Right ventricle myocardium superior (tissue), 1 donor: ENCODE data around the gene RAD23A. TPM values are rescaled to one million over a fixed set of nuclear protein-coding genes. Genes with fewer than 3 reads are reported as not detected.
A peak's percentile ranks its signal among the peaks of the same experiment; 100 is the strongest.
"Not testable (repeated sequence)": the region's sequence is repeated elsewhere in the genome, so short reads cannot be mapped to it uniquely, and the experiment has no call there.

Experiments used
- ATAC-seq: fragments of 200-7000 bp; cut with Tn5 transposase; one replicate; pipeline ENCODE4 v1.9.1; 2020; ENCODE audit warnings: mild to moderate bottlenecking; ENCODE audit not compliant: poor library complexity
- DNase-seq: peaks from one replicate; pipeline ENCODE4 v3.0.0-alpha.2; 2020
- intact Hi-C: fragments of 100-400 bp; cut with DNase I; formaldehyde crosslinking; loops from one replicate; pipeline ENCODE4 v1.11.2; 2022
- total RNA-seq: library from RNA; stranded (reverse); fragmentation: NEBNext Ultra II Directional; extraction: Animal tissue kit (Norgen Biotek cat#: 25700); gene quantifications from one replicate; pipeline ENCODE4 v1.2.1, GENCODE V29; 2021
- donor health status: DM: no; HTN: yes; CAD: no; lungs with severe emphysema.

Gene RAD23A
- total RNA-seq, 1 donor from 2014 or later, result 174 TPM

GRCh38 chr19:12952488-12953137, 7.0 kb downstream of the RAD23A start:
- no peak for ATAC-seq

GRCh38 chr19:12953138-12953798, 7.6 kb downstream of the RAD23A start:
- intact Hi-C loops, result no loop called here
- no peak for DNase-seq
- ATAC-seq, result no peak

More at GRCh38 chr19:12952488-12953137, 7.0 kb downstream of the RAD23A start:
- DNase-seq, result no peak
- intact Hi-C loops, result no loop called here

- ATAC-seq, result no peak
- intact Hi-C loops, result no loop called here
- DNase-seq, result no peak
Measured at GRCh38 chr19:12953799-12954611, 8.3 kb downstream of the RAD23A start.

DNA sequence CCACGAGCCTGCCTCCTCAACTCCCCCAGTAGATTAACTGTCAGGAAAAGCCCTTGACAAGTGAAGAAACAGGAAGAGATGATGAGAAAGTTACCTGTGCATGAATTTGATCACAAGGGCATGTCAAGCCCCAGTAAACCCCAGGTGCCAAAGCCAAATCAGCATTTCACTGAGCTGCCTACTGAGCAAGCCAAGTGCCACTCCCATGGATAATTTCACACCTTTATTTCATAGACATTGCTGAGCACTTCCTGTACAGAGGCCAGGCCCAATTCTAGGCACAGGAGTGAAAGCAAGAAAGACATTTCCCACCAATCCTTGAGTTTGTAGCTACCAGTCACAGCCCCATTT, 8.9 kb downstream of the RAD23A start:
- no peak for ATAC-seq
- DNase-seq, result no peak
- intact Hi-C loops, result no loop called here

GRCh38 chr19:12955575-12955974, 9.9 kb downstream of the RAD23A start:
- ATAC-seq, intact Hi-C loops, DNase-seq: not testable (repeated sequence)

DNA sequence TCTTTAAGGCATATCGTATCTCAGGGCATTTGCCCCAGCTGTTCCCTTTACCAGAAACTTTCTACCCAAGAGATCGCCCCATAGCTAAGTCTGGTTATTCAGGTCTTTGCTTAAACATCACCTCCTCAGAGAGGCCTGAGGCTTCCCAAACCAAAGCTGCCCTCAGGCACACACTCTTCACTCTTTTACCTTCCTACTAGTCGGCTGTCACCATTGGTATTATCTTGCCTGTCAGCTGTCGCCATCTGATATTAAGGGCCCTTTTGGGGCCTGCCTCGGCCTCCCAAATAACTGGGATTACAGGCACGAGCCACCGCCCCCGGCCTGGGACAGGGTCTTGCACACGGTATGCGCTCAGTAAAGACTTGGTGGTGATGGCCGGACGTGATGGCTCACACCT, 10.3 kb downstream of the RAD23A start:
- intact Hi-C loops, result no loop called here
- no peak for ATAC-seq
- no peak for DNase-seq

- intact Hi-C loops, result no loop called here
- DNase-seq, result peak; percentile 90
- peak; percentile 96 for ATAC-seq
Measured at GRCh38 chr19:12956446-12957388, 11.1 kb downstream of the RAD23A start, which contains the start of gene GADD45GIP1. Gene GADD45GIP1, minus strand, starts transcription at chr19:12957223. Its CDS starts 11 bp downstream, at chr19:12957212.

DNA sequence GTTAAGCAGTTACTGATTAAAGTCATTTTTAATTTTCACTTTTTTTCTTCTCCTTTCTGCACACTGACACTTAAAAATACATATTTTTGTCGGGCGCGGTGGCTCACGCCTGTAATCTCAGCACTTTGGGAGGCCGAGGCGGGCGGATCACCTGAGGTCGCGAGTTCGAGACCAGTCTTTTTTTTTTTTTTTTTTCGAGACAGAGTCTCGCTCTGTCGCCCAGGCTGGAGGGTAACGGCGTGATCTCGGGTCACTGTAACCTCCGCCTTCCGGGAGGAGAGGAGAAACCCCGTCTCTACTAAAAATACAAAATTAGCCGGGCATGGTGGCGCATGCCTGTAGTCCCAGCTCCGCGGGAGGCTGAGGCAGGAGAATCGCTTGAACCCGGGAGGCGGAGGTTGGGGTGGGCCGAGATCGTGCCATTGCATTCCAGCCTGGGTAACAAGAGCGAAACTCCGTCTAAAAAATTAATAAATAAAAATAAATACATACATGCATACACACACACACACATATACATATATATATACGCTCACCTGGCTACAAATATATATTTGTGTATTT, 11.8 kb downstream of the RAD23A start:
- intact Hi-C loops, DNase-seq: not testable (repeated sequence)
- ATAC-seq, result peak; percentile 13

DNA sequence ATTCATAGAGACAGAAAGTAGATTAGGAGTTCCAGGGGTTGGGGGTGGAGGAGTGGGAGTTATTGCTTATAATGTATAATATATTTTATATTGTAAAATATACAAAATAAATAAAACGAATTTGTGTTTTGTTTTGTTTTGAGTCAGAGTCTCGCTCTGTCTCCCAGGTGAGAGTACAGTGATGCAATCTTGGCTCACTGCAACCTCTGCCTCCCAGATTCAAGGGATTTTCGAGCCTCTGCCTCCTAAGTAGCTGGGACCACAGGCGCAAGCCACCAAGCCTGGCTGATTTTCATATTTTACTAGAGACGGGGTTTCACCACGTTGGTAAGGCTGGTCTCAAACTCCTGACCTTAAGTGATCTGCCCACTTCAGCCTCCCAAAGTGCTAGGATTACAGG, 13.8 kb downstream of the RAD23A start:
- ATAC-seq, result no peak
- no peak for DNase-seq
- intact Hi-C loops, result no loop called here

GRCh38 chr19:12965017-12965811, 19.6 kb downstream of the RAD23A start:
- intact Hi-C loops, result no loop called here
- peak; percentile 95 for ATAC-seq

GRCh38 chr19:12965812-12966135, 20.1 kb downstream of the RAD23A start:
- intact Hi-C loops, result no loop called here
- ATAC-seq (no peak), DNase-seq (no peak)

More at GRCh38 chr19:12965017-12965811, 19.6 kb downstream of the RAD23A start:
- DNase-seq, result peak; percentile 90

DNA sequence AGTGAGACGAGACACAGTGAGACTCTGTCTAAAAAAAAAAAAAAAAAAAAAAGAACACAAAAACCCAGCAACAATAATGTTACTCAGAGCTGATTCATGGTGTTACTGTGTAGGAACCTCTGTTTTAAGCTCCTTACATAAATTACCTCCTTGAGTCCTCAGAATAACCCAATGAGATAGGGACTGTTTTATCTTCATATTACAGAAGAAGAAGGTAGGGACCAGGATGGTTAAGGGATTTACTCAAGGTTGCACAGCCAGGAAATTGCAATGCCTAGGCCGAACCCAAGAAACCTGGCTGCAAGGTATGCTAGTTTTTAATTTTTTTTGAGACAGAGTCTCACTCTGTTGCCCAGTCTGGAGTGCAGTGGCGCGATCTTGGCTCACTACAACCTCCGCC, 22.2 kb downstream of the RAD23A start:
- ATAC-seq, result no peak
- intact Hi-C loops, result no loop called here

GRCh38 chr19:12969292-12969988, 23.8 kb downstream of the RAD23A start, which contains the start of gene DAND5:
Gene DAND5, plus strand, starts transcription at chr19:12969576. Its CDS starts 85 bp downstream, at chr19:12969661.
- intact Hi-C loops, result no loop called here
- ATAC-seq (peak; percentile 61), DNase-seq (peak; percentile 69)

More for the DNA sequence above, 22.2 kb downstream of the RAD23A start:
- DNase-seq, result no peak

- intact Hi-C loops, result no loop called here
- ATAC-seq (no peak), DNase-seq (no peak)
Measured at GRCh38 chr19:12970070-12970820, 24.6 kb downstream of the RAD23A start.

GRCh38 chr19:12973236-12973635, 27.6 kb downstream of the RAD23A start:
- intact Hi-C loops, result no loop called here
- ATAC-seq (no peak), DNase-seq (no peak)
